ENCODE data around the gene INSL3.

DNA sequence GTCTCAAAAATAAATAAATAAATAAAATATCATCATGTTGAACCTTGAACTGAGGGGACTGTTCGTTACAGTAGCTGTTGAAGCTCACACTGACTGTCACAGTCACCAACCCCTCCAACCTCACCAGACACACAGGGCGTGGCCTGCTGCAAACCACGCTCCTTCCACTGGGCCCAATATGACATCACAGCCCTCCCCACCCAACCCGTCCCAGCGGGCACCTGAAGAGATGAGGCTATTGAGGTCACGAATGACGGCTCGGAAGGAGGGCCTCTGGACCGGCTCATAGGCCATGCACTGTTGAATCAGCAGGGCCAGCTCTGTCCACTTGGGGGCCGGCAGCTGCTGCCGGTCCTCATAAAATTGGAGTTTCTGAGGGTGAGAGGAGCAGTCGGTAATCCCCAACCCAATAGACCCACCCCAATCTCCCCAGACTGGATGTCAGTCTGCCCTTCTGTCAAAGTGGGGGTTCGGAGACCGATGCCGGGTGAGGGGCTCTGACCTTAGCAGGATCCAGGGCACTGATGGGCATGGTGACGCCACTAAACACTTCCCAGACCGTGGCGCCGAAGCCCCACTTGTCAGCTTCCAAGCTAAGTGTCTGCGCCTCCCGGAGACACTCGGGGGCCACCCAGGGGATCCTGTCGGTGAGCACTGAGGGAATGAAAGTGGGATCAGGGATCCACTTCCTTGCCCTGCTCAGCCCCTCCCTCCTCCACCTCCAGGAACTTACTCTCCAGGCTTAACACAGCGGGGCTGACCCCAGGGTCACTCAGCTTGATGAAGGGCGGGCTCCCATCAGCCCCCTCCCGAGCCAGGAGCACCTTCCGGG, 13.2 kb upstream of the INSL3 start:
- TF ChIP-seq, protein P1, sequence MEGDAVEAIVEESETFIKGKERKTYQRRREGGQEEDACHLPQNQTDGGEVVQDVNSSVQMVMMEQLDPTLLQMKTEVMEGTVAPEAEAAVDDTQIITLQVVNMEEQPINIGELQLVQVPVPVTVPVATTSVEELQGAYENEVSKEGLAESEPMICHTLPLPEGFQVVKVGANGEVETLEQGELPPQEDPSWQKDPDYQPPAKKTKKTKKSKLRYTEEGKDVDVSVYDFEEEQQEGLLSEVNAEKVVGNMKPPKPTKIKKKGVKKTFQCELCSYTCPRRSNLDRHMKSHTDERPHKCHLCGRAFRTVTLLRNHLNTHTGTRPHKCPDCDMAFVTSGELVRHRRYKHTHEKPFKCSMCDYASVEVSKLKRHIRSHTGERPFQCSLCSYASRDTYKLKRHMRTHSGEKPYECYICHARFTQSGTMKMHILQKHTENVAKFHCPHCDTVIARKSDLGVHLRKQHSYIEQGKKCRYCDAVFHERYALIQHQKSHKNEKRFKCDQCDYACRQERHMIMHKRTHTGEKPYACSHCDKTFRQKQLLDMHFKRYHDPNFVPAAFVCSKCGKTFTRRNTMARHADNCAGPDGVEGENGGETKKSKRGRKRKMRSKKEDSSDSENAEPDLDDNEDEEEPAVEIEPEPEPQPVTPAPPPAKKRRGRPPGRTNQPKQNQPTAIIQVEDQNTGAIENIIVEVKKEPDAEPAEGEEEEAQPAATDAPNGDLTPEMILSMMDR (IDR thresholded peaks at IDR 0.05; ENCODE audit: low read depth, low read length, poor library complexity, severe bottlenecking), result no peak
- TF ChIP-seq EZH2phosphoT487 (IDR thresholded peaks at IDR 0.05; ENCODE audit: borderline replicate concordance, low read length), result no peak
